Cerebellar nuclear complex (tissue), 1 donor: Measurements from ENCODE around the gene PRKN.

ENCODE experiments used
- DNase-seq, 2 experiments: peaks; one replicate each; lab custom pipeline; 2025; lab: John Stamatoyannopoulos, UW

Gene PRKN

DNA sequence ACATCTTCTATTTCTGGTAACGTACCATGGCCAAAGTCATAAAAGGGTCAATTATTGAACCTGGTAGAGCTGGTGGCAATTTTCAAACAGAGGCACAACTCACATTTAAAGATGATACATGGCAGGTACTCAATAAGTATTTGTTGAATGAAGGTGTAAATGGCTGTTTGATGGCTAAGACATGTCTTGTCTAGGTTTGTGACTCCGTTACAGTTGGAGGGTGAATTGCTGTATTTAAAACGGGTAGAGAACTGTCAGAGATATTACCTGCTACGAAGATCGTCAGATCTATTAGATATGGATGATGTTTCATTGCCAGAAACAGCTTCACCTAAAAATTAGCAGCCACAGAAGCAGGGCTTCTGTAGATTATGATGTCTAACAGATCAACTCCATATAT is 601.9 kb downstream of the PRKN start:
- DNase-seq = no peak

DNA sequence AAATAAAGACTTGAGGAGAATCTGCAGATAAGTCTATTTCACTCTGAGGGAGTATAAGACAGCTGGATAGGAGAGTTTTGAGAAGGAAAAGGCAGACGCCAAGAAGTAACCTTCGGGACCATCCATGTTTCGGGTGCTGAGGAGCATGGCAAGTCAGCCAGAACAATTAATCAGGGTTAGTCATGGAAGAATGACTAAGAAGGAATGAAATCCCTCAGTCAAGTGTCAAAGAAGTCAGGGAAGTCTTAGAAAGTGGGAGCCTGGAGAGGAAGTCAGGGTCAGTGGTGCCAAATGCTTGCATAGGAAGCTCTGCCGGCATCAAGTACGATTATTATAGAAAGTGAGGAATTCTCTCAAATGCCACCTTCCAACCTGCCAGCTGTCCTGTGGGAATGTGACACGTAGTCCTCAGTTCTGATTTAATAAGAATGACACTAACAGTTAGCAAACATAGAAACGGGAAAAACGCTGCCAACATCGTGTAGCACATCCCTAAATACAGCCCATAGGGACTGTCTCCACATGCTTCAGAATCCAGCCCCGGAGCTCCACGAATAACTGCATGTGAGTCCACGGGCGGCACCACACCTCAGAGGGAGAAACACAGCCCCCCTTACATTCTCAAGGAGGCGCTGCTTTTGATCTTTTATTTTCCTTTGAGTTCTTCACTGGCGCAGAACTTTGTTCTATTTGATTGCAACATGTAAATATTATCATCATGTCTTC is 602.7 kb downstream of the PRKN start:
- no peak for DNase-seq

DNA sequence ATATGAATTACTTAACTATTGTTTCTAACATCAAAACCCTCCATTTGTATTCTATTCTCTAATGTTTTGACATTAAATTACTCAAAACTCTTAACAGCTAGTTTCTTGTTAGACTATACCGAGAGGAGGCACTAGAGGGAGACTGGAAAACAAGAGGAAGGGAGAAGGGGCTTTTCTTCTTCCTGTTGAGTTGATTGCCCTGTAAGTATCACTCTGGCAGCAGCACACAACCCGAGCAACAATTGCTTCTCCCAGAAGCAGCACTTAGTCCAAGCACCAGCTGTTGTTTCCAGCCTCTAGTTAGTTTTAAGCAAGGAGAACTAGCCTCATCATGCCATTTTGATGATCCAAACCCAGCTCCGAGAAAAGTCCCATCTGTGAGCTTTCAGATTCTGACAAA is 603.8 kb downstream of the PRKN start:
- no peak for DNase-seq

DNA sequence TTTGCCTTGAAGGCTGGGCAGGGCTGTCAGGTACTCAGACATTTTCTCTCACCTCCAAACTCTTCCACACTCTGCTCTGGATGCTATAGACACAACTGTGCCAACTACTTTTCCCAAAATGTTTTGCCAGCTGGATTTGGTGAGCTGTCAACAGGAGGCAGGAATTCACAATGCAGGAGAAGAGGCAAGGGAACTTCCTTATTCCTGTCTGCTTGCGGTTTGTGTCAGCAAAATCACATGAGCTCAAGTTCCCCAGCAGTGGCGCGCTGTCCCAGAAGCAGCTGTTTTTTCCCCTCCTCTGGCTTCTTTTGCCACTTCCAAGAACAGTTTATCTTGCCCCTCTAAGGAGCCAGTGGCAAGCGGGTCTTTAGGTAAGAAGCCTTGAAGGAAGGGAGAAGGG is 608.2 kb downstream of the PRKN start:
- DNase-seq = no peak

DNA sequence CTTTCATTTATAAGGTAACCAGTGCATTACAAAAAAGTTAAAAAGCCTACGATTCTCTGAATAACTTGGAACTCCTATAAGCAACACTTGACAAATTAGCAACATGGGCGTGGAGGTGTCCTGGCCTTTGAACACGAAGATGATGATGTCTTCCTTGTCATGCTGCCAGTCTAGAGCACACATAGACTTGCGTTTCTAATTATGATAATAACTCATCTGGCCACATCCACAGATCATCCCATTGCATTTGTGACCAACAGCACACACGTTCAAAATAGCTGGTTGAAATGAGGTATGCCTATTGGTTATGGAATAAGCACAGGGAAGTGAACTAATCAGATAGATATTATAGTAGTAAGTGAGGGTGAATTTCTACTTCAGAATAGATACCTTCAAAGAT is 608.9 kb downstream of the PRKN start:
- no peak for DNase-seq

DNA sequence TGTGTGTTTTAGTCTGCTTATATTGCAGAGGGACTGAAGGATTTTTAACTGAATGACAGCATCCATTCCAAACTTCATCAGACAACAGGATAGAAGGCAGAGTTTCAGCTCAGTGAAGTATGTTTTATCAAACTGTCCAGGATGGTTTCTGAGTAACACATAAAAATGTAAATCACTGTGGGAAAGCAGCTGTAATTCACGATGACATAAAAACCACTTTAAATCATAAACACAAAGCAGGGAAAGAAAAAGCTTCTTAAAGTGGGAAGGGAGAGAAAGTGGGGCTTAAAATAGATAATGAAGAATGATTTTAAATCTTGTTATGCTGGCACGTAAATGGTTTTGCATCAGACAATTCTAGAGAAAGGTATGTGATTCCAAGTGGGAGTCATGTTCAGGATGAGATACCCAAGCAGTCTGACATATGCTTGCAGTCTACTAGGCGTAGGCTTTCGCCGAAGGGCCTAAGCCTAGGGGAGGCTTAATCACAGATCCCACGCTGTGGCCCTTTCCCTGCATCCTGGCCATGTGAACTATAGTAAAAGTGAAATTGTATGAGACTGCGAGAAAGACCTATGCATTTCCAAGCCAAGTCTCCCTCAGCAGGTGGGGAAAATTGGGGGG is 610.6 kb downstream of the PRKN start:
- DNase-seq = no peak

DNA sequence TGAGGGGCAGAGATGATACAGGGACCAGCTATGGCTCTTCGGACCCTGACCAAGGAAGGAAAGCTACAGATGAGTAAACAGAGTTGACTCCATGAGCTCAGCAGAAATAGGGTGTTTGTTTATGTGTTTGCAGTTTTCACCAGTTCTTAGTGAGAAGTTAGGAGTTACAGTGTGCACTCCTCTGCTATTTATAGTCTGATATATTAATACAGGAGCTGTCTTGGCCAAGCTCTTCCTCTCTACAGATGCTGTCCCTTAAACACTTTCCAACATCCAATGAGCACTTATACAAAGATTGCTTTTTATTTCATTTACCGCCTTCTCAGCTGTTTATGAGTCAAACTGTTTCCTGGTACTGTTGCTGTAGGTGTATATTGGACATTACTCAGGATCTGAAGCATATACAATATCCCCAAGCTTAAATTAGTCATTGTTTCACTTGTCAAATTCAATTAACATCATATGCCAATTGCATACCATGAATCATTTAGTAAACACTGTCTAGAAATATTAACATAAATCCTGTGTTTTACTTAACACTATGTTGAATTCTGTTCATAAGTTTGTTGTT is 618.0 kb downstream of the PRKN start:
- DNase-seq = no peak

DNA sequence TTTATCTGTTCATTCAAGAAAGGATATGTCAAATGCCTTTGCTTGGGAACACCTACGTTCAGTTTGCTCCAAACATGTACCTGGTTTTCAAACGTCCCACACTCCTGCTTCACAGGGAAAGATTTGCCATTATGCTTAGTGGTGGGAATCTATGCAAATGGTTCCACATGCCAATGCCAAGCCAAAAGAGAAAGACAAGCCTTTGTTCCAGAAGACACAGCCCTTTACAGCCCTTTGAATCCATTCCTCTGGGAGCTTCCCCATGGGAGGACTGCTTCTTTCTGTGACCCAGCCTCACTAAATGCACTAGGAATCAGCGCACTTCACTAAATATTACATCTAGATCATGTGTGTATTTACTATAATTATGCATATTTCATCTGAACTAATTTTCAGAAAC is 619.5 kb downstream of the PRKN start:
- DNase-seq = no peak

DNA sequence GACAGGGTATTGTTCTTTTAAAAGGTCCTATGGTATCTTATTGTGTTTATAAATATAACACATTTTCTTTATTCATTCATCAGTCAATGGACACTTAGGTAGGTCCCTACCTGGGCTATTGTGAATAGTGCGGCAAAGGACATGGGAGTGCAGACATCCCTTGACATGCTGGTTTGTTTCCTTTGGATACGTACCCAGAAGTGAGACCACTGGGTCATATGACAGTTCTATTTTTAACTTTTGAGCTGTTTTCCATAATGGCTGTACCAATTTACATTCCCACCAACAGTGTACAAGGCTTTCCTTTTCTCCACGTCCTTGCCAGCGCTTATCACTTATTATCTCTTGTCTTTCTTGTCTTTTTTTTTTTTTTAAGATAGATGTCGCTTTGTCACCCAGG is 627.5 kb downstream of the PRKN start:
- DNase-seq = no peak

DNA sequence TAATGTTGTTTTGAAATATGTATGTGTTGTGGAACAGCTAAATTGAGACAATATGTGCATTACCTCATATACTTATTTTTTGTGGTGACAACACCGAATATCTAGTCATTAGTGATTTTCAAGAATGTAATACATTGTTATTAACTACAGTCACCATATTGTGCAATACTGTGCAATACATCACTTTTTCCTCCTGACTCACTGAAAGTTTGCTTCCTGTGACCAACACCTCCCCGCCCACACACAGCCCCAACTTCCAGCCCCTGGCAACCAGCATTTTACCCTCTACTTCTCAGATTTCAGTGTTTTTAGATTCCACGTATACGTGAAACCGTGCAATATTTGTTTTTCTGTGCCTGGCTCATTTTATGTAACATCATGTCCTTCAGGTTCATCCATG is 627.9 kb downstream of the PRKN start:
- DNase-seq = no peak

DNA sequence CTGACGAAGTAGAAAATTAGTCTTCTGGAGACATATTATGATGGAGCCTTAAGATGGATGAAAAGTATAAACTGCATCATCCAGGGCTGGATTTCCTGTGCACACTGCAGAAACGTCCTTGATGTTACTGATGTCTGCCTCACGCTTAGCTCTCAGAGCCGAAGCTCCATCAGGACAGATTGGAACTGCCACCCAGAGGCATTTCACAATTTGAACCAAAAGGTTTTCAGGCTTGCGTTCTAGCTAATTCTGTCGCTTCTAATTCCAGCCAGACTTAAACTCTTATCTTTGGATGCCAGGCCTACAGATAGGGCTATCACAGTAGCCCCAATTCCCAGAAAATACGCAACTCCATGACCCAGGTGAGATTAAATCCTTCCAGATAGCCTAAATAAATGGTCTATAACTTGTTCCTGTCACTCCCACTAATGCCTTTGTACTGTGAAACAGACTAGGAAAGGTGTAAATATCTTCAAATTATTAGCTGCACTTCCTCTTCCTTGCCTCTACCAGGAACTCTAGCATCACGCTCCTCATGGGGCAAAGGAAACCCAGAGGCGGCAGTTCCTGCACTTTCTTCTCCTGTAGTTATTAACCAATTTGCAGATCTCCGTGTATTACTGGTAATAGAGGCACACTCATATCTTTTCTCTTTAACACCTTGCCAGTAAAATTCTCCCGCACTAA is 634.6 kb downstream of the PRKN start:
- DNase-seq = no peak

DNA sequence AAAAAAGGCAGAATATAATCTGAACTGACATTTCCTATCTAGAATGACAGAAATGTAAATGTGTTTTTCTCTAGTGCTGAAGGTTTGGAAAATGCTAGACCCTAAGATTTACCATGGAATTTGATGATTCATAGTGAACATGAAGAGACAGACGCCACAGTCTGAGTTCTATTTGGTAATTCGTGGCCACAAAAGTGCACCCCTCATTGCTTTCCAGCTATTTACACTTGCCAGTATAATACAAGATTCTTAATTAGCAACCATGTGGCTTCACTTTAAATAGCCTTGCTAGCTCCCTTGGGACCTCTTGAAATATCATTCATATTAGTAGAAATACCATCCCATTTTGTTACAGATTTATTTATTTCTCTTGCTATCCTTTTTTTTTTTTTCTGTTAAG is 636.8 kb downstream of the PRKN start:
- no peak for DNase-seq

DNA sequence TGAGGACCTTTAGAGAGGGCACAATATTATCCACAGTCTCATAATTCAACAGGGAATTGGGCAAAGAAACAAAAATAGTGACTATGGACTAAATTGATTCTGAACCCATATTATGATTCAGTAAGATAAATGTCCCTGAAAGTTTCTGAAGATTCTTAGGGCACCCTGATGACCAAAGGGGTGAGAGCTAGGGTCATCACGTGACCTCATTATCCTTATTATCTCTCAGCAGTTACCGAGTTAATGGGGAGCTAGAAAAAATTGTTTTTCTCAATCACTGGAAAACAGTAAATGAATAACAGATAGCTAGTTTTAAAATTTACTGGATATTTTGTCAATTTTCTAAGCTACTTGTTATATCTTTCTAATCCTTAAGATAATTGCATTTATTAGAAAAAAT is 639.5 kb downstream of the PRKN start:
- DNase-seq = no peak

DNA sequence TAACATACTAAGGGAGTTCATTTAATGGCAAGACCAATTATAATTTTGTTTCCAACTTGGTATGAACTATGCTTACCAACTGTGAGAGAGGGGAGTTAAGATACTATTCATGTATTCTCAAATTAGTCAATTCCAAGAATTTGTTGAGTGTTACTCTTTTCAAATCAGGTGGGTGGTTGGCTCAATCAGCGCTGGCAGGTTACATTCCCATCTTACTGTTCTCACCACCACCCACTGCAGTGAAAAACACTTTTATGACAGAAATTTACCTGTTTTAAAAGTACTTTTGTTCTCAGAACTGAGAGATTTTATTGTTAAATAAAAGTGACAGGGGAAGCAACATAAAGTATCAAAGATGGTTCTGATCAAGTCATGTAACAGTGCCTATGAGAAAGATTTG is 642.0 kb downstream of the PRKN start:
- no peak for DNase-seq

DNA sequence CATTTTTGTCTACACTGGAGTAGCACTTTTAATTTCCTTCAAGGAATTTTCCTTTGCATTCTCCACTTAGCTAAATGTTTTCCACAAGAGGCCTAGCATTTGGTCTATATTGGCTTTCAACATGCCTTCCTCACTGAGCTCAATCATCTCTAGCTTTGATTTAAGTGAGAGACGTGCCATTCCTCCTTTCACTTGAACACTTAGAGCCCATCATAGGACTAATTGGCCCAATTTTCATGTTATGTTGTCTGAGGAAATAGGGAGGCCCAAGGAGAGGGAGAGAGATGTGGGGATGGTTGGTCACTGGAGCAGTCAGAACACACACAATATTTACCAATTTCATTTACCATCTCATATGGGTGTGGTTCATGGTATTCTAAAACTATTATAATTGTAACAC is 645.0 kb downstream of the PRKN start:
- DNase-seq = no peak

DNA sequence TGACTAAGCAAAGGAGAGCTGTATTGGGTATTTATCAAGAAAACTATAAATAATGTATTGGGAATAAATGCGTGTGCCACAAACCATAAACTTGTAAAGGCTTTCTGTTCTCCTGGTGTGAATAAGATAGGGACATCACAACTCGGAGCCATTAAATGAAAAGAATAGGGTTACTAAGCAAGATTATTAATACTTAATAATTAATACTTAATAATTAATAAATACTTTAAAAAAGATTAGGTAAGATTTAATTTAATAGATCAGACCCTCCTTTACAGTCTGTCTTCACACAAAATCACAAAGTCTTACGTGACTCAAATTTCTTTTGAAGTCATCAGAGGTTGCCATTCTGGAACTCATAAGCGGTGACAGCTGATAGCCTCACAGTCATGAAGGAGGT is 648.9 kb downstream of the PRKN start:
- no peak for DNase-seq

DNA sequence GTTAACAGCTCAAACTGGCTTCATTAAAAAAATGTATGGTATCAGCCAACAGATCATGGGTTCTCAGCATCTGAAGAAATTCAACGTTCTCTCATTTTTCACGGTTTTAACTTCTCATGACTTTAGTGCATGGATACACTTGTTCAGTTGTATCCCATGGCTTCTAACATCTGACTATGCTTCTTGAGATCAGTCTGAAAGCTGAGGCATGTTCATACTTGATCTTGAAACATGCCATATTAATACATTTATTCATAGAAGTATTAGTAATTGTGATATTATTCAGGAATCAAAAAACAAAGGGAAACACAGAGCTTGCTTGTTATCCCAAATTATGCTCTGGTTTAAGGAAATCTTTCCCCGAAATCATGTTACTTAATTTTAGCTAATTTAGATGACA is 649.4 kb downstream of the PRKN start:
- no peak for DNase-seq

DNA sequence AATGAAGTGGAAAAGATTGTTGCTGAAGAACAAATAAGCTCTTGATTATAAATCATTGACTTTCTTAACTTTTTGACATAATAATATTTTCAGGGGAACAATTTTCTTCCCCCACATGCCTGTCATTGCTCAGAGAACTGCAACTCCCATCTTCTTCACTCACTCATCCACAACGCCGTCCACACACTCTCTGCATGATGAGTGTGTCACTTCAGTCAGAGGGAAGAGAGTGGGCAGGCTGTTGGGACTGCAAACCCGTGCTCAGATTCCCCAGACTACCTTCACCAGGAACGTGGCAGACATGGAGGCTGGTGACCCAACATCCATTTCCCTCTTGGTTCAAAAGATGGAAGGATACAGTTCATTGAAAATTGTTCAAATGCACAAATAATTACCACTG is 650.8 kb downstream of the PRKN start:
- DNase-seq = no peak

DNA sequence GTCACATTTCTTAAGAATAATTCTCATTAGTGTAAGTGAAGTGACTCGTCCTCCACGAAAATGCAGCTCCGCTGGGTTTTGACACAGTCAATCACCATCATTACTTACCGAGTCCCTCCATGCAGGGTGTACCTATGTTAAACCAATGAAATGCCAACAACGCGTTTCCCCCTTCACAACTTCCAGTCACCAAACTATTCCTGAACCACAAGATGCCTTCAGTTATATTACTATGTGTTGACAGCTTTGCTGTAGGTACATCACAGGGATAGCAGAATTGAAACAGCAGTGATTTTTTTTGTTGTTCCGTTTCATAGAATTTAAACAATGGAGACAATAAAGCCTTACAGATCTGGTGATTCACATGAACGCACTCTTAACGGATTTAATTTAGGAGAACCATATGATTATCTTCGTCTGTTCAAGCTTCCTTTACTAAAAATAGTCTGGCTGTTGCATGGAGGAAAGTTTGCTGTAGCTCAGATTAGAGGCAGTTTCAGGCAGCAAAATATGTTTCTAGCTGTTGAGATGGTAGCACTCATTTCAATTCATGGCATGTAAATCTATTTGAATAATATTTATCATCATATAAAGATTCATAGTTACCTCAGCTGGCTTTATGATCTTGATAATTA is 652.8 kb downstream of the PRKN start:
- DNase-seq = no peak

DNA sequence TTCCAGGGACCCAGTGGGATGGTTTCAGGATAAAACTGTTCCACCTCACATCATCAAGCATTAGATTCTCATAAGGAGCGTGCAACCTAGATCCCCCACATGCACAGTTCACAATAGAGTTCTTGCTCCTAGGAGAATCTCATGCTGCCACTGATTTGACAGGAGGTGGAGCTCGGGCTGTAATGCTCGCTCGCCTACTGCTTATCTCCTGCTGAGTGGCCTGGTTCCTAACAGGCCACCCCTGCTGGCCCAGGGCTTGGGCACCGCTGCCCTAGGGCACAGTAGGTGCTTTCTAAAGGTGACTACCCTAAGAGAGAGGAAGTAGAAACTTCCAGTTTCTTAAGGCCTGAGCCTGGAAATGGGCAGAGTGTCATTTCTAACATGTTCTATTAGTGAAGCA is 656.9 kb downstream of the PRKN start:
- DNase-seq = no peak

DNA sequence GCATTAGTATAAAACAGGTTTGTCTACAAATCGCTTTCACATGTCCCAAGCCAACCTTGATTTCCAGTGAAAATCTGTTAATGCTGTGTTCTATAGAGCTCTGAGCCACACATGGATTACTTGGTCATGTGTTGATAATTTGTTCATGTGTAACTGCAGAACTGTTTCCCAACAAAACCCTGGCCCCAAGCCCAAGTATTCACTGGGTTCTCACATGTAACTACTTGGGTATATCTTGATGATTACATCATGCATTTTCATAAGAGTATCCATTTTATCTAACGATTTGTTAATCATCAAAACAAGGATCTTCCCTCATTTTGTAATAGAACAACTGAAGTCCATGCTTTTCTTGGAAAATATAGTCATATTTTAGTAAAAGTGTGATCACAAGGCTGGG is 657.6 kb downstream of the PRKN start:
- no peak for DNase-seq

DNA sequence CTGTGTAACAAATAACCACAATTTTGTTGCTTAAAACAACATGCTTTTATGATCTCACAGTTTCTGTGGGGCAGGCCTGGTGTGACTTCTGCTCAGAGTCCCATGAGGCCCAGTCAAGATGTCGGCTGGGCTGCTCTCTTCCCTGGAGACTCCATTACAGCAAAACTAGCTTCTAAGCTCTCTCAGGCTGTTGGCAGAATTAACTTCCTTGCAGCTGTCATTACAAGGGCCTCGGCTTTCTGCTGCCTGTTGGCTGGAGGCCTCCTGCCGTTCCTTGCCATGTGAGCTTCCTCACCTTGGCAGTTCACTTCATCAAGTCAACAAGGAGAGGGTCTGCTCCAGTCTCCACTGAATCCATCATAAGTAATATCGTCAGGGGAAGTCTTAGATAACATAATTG is 659.2 kb downstream of the PRKN start:
- no peak for DNase-seq

DNA sequence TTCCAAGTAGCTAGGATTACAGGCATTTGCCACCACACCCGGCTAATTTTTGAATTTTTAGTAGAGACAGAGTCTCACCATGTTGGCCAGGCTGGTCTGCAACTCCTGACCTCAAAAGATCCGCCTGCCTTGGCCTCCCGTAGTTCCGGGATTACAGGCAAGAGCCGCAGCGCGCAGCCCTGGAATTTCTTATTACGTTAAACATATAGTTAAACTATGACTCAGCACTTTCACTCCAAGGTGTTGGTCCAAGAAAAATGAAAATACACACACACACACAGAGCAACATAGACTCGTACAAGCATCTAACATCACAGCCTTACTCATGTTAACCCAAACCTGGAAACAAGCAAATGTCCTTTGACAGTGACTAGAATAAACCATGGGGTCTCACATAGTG is 663.9 kb downstream of the PRKN start:
- no peak for DNase-seq
